ENCODE measurements around the gene RHO. TPM values are rescaled to one million over a fixed set of nuclear protein-coding genes. Genes with fewer than 3 reads are reported as not detected.
"Not testable (repeated sequence)": the region's sequence is repeated elsewhere in the genome, so short reads cannot be mapped to it uniquely, and the experiment has no call there.

The RHO gene
- total RNA-seq, 4 donors from 2014 or later, result not detected

DNA sequence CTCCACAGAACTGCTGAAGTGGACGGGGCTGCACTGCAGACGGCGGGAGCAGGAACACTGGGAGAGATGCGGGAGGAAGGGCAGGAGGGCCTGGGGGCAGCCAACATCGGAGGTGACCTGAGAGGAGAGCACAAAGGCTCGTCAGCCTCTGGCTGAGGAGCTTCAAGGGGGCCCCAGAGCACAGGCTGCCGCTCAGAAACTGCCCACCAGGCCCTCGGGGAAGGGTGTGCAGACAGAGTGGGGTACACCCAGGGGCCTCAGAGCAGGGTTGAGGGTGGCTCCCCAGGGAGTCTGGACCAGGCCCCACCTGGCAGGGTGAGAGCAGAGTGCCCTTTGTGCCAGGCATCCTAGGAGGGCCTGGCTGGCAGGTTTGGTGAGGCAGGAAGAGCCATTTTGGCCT, 14.7 kb upstream of the RHO start:
- TF ChIP-seq CTCF (IDR thresholded peaks at IDR 0.05) (no peak), POLR2A (IDR thresholded peaks at IDR 0.05) (no peak), POLR2AphosphoS5 (IDR thresholded peaks at IDR 0.05) (no peak), EP300 (IDR thresholded peaks at IDR 0.05) (no peak)
- Histone ChIP-seq H3K4me3 (no peak overlapping the region), H3K27ac (no peak overlapping the region), H3K36me3 (peaks cover 0 to 100% of the 10 kb centered on the region in 2 donors), H3K4me1 (no peaks in the 10 kb centered on the region), H3K27me3 (no peaks in the 10 kb centered on the region), H3K9me3 (no peaks in the 10 kb centered on the region)
- WGBS, 2 donors (ENCODE audit: low coverage in 1 of 2), result 85 to 94% methylated on average over 5 to 8 of the region's 8 CpGs
- ATAC-seq, result no peak

DNA sequence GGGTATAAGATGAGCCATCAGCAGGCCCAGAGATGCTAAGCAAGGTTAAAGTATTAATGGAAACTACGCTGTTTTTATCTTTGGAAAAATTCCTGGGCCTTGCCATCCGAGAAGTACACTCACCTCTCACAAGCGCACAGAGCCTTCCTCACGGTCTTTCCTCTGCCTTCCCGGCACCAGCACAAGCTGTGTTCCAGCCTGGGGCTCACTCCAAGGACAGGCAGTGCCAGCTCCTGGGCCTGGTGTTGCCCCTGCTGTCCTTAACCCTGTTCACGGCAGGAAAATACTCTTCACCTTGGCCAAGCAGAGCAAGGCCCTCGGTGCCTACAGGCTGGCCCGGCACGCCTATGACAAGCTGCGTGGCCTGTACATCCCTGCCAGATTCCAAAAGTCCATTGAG, 14.3 kb upstream of the RHO start:
- H3K27ac ChIP-seq, result no peak overlapping the region
- WGBS, 2 donors (ENCODE audit: low coverage in 1 of 2), result 88% methylated on average over 7 of the region's 10 CpGs; no CpG with 5 or more reads in 1 of the 2 donors

DNA sequence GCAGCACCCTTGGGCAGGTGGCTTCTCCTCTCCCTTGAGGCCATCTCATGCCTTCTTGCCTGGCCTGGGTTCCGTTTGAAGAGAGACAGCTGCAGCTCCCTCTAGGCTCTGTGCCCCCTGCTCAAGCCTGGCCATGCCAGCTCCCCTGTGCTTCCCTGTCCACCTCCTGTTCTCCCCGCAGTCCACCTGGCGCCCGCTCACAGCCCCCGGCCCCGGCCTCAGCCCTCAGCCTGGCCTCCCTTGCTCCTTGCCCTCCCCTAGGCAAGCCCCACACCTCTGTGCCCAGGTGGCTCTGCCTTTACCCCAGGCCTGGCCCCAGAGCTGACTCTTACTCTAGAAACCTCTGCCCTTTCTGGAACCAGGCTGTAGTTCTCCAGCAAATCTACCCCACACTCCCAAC, 13.9 kb upstream of the RHO start:
- H3K4me3 ChIP-seq, result no peak overlapping the region
- no peak overlapping the region for H3K27ac ChIP-seq
- H3K36me3 ChIP-seq, result peaks cover 0 to 100% of the 10 kb centered on the region in 2 donors
- H3K9me3 ChIP-seq, result no peaks in the 10 kb centered on the region
- WGBS, 2 donors (ENCODE audit: low coverage in 1 of 2), result 94 to 95% methylated on average over 3 to 5 of the region's 6 CpGs
- H3K4me1 ChIP-seq, result no peaks in the 10 kb centered on the region
- H3K27me3 ChIP-seq, result no peaks in the 10 kb centered on the region
- no peak for TF ChIP-seq EP300 (IDR thresholded peaks at IDR 0.05)
- TF ChIP-seq POLR2A (IDR thresholded peaks at IDR 0.05), result no peak
- no peak for ATAC-seq

More for the DNA sequence above, 14.3 kb upstream of the RHO start:
- TF ChIP-seq POLR2A (IDR thresholded peaks at IDR 0.05) (no peak), CTCF (IDR thresholded peaks at IDR 0.05) (no peak), POLR2AphosphoS5 (IDR thresholded peaks at IDR 0.05) (no peak), EP300 (IDR thresholded peaks at IDR 0.05) (no peak)
- Histone ChIP-seq H3K27me3 (no peaks in the 10 kb centered on the region), H3K4me3 (no peak overlapping the region), H3K4me1 (no peaks in the 10 kb centered on the region), H3K9me3 (no peaks in the 10 kb centered on the region), H3K36me3 (peaks cover 0 to 100% of the 10 kb centered on the region in 2 donors)
- ATAC-seq, result no peak

GRCh38 chr3:129515108-129515820, 13.2 kb upstream of the RHO start:
- H3K9me3 ChIP-seq, H3K4me3 ChIP-seq, H3K4me1 ChIP-seq, H3K27me3 ChIP-seq, H3K27ac ChIP-seq, ATAC-seq: not testable (repeated sequence)
- H3K36me3 ChIP-seq, result peaks cover 0 to 100% of the 10 kb centered on the region in 2 donors
- WGBS, 2 donors (ENCODE audit: low coverage in 1 of 2), result 94 to 100% methylated on average over 2 to 6 of the region's 25 CpGs

DNA sequence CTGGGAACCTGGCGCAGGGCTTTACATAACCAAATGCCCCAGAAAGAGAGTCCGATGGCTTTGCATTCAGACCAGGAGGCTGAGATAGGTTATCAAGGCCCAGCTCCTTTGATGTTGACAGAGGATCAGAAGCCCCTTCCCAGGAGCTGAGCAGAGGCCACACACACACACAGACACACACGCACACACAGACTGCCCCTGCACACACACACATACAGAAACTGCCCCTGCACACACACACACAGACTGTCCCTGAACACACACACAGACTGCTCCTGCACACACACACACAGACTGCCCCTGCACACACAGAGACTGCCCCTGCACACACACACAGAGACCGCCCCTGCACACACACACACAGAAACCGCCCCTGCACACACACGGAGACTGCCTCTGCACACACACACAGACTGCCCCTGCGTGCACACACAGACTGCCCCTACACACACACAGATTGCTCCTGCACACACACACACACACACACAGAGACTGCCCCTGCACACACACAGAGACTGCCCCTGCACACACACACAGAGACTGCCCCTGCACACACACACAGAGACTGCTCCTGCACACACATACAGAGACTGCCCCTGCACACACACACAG, 12.5 kb upstream of the RHO start:
- 83 to 92% methylated on average over 1 to 2 of the region's 7 CpGs for WGBS, 2 donors (ENCODE audit: low coverage in 1 of 2)
- not testable (repeated sequence) for ATAC-seq, H3K4me3 ChIP-seq, H3K27me3 ChIP-seq, H3K9me3 ChIP-seq, H3K4me1 ChIP-seq, H3K27ac ChIP-seq
- peaks cover 0 to 96% of the 10 kb centered on the region in 2 donors for H3K36me3 ChIP-seq

- TF ChIP-seq EP300 (IDR thresholded peaks at IDR 0.05) (no peak), POLR2AphosphoS5 (IDR thresholded peaks at IDR 0.05) (no peak), POLR2A (IDR thresholded peaks at IDR 0.05) (no peak), CTCF (IDR thresholded peaks at IDR 0.05) (no peak)
- H3K27ac ChIP-seq, result no peak overlapping the region
- 87 to 90% methylated on average over 2 to 3 of the region's 7 CpGs for WGBS, 2 donors (ENCODE audit: low coverage in 1 of 2)
- H3K27me3 ChIP-seq, result no peaks in the 10 kb centered on the region
- H3K9me3 ChIP-seq, result no peaks in the 10 kb centered on the region
- H3K36me3 ChIP-seq, result peaks cover 0 to 80% of the 10 kb centered on the region in 2 donors
- no peak for ATAC-seq
- H3K4me1 ChIP-seq, result no peaks in the 10 kb centered on the region
- H3K4me3 ChIP-seq, result no peak overlapping the region
These were observed 10.9 kb upstream of the RHO start for GRCh38 chr3:129517516-129517915.

Measured in gastroesophageal sphincter (tissue), 4 donors.